Colonic mucosa (tissue), 4 donors: ENCODE results near the gene MACROD2. TPM values are rescaled to one million over a fixed set of nuclear protein-coding genes. Genes with fewer than 3 reads are reported as not detected.

Experiments
- DNase-seq: peaks from one replicate; pipeline ENCODE4 v3.0.0-alpha.2; 2020
- H3K27ac ChIP-seq: fragments of 200-600 bp; one replicate; pipeline ENCODE4 v1.8.0; 2021
- H3K27me3 ChIP-seq: fragments of 200-600 bp; one replicate; pipeline ENCODE4 v1.8.0; 2021
- H3K36me3 ChIP-seq: fragments of 200-600 bp; one replicate; pipeline ENCODE4 v1.8.0; 2021
- H3K4me1 ChIP-seq: fragments of 200-600 bp; one replicate; pipeline ENCODE4 v1.8.0; 2021; ENCODE audit warnings: mild to moderate bottlenecking
- H3K4me3 ChIP-seq: fragments of 200-600 bp; one replicate; pipeline ENCODE4 v1.8.0; 2021
- H3K9ac ChIP-seq, 2 donors: one replicate each; pipeline ENCODE4 v1.7.0; 2013; ENCODE audit warnings: control low read depth in 2 of 2, low read depth in 2 of 2, low read length in 2 of 2
- H3K9me3 ChIP-seq: fragments of 200-600 bp; one replicate; pipeline ENCODE4 v1.8.0; 2021
- intact Hi-C: fragments of 100-400 bp; cut with DNase I; formaldehyde crosslinking; loops from one replicate; pipeline ENCODE4 v1.14.1; 2022
- total RNA-seq, 2 donors: library from RNA; stranded (reverse); fragmentation: NEBNext Ultra II Directional in 1 of 2; extraction: Animal tissue kit (Norgen Biotek cat#: 25700) in 1 of 2; gene quantifications; one replicate each; pipeline ENCODE4 v1.2.1, GENCODE V29; 2021
- TF ChIP-seq, protein P1 (sequence below): fragments of 200-600 bp; IDR thresholded peaks from one replicate; pipeline ENCODE4 v1.8.0; 2022; ENCODE audit warnings: antibody characterized with exemption, mild to moderate bottlenecking
- donor health status: healthy.
- donor health status: DM: no; HTN: no; CAD: no.
- donor health status: DM: no; HTN: no; CAD: no.

MACROD2 gene
- total RNA-seq, 2 donors from 2014 or later = 3.2 to 3.3 TPM

DNA sequence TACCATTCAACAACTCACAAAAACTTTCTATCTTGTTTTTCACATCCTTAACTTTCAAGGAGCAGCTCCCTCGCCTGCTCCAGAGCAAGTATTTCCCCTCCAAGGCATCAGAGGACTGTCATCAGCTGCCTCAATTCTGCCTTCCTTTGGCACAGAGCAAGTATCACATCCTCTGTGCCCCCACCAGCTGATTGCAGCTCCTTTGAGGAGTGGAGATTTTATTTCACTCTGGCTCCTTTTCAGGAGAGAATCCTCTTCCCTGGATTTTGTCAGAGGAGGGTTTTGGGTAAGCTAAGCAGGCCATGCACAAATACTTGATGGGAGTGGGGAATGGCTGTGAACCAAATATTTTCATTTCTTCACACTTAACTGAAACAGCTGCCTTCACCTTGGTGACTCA lies 952.6 kb downstream of the MACROD2 start:
- no peaks in the 10 kb centered on the region for H3K9me3 ChIP-seq
- no peaks in the 10 kb centered on the region for H3K27me3 ChIP-seq
- H3K9ac ChIP-seq = no peak overlapping the region
- no peaks in the 10 kb centered on the region for H3K36me3 ChIP-seq
- no peak overlapping the region for H3K4me3 ChIP-seq
- TF ChIP-seq, protein P1, sequence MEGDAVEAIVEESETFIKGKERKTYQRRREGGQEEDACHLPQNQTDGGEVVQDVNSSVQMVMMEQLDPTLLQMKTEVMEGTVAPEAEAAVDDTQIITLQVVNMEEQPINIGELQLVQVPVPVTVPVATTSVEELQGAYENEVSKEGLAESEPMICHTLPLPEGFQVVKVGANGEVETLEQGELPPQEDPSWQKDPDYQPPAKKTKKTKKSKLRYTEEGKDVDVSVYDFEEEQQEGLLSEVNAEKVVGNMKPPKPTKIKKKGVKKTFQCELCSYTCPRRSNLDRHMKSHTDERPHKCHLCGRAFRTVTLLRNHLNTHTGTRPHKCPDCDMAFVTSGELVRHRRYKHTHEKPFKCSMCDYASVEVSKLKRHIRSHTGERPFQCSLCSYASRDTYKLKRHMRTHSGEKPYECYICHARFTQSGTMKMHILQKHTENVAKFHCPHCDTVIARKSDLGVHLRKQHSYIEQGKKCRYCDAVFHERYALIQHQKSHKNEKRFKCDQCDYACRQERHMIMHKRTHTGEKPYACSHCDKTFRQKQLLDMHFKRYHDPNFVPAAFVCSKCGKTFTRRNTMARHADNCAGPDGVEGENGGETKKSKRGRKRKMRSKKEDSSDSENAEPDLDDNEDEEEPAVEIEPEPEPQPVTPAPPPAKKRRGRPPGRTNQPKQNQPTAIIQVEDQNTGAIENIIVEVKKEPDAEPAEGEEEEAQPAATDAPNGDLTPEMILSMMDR = no peak
- H3K27ac ChIP-seq = no peak overlapping the region
- H3K4me1 ChIP-seq = no peaks in the 10 kb centered on the region
- no peak for DNase-seq
- intact Hi-C loops = no loop called here

DNA sequence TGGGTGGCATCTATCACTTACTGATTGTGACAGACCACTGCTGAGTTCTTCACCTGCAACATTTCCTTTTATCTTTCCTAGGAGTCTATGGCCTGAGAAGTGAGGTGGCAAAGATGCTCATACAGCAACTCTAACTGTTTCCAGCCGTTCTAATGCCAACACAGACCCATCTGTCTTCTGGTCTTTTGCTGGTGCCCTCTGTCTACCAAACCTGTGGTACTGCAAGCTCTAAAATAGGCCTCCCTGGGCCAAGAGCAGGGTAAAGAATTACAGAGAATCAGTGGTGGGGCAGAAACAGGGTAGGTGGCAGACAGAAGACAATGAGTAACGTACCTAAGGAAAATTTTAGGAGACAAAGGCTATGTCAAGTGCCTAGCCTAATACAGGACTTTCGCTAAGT lies 953.1 kb downstream of the MACROD2 start:
- TF ChIP-seq, protein P1 = no peak
- DNase-seq = no peak
- no peaks in the 10 kb centered on the region for H3K4me1 ChIP-seq
- no peak overlapping the region for H3K9ac ChIP-seq
- intact Hi-C loops = no loop called here
- H3K27ac ChIP-seq = no peak overlapping the region
- H3K27me3 ChIP-seq = no peaks in the 10 kb centered on the region
- H3K4me3 ChIP-seq = no peak overlapping the region
- no peaks in the 10 kb centered on the region for H3K9me3 ChIP-seq
- no peaks in the 10 kb centered on the region for H3K36me3 ChIP-seq

DNA sequence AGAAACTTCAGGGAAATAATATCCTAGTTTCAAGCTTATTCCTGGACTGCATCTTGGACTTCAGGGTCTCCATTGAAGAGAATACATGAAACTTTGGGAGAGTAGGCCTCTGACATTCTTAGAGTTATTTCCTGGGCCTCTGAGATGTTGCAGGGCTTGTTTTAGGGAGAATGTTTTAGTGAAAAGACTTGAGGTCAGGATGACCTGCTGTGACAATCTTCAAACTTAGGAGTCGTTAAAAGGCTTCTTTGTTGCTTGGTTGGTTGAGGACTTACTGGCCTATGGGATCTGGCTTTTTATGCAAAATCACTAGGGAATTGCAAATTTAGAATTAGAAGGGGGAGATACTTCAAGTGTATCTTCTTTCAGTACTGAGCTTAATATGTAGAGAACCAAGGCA lies 955.3 kb downstream of the MACROD2 start:
- no peak overlapping the region for H3K9ac ChIP-seq
- H3K27ac ChIP-seq = no peak overlapping the region
- H3K4me3 ChIP-seq = no peak overlapping the region
- no peak for DNase-seq
- TF ChIP-seq, protein P1 = no peak
- intact Hi-C loops = no loop called here
- no peaks in the 10 kb centered on the region for H3K4me1 ChIP-seq
- H3K36me3 ChIP-seq = no peaks in the 10 kb centered on the region
- no peaks in the 10 kb centered on the region for H3K27me3 ChIP-seq
- no peaks in the 10 kb centered on the region for H3K9me3 ChIP-seq

DNA sequence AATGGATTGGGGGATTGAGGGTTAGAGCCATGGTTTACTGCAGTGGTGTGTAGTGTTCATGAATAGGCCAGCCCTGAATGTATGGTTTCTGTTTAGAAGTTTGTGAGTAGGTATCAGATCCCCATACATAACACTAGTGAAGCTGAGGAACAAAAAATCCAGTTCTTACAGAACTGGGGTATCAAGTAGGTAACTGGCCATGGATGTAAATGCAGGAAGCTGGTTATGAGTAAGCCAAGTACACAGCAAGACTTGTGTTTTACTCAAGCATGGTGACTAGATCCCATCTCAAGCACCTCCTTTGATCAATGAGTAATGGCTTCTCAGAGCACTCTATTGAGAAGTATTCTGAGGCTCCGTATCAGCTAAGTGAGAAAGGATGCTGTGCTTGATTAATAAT lies 955.8 kb downstream of the MACROD2 start:
- H3K36me3 ChIP-seq = no peaks in the 10 kb centered on the region
- intact Hi-C loops = no loop called here
- H3K27ac ChIP-seq = no peak overlapping the region
- no peaks in the 10 kb centered on the region for H3K4me1 ChIP-seq
- DNase-seq = no peak
- TF ChIP-seq, protein P1 = no peak
- H3K9ac ChIP-seq = no peak overlapping the region
- H3K27me3 ChIP-seq = no peaks in the 10 kb centered on the region
- H3K4me3 ChIP-seq = no peak overlapping the region
- no peaks in the 10 kb centered on the region for H3K9me3 ChIP-seq

DNA sequence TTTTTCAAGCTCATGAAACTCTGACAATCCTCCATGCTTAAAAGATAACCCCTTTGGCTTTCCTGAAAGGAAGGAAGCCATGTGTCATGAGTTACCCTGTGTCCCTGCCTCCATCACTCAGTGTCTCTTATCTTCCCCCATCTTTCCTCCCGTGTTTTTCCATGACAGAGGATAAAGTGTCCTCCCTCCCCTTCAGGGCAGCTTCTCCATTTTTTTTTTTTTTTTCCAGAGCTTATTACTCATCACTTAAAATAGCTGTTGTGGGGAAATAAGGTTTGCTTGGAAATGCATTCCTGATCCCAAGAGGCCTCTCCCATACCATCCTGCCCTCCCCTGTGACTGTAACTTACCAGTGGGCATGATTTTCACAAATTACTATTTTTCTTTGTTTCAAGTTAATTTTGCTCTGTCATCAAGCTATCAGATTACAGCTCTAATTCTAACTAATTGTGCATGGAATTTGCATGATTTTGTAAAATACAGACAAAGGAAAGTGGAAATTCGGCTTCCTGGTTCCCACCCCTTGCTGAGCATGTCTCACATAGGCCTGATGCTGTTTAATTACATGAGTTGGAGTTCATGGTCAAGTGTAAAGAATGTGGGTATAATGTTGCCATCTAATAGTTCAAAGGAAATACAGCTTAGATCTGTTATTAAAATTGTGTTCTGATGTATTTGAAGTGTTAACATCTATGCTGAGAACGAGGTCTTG lies 956.5 kb downstream of the MACROD2 start:
- no peaks in the 10 kb centered on the region for H3K4me1 ChIP-seq
- no peaks in the 10 kb centered on the region for H3K27me3 ChIP-seq
- no peak overlapping the region for H3K9ac ChIP-seq
- no peaks in the 10 kb centered on the region for H3K36me3 ChIP-seq
- H3K27ac ChIP-seq = no peak overlapping the region
- no peak for DNase-seq
- H3K9me3 ChIP-seq = no peaks in the 10 kb centered on the region
- TF ChIP-seq, protein P1 = no peak
- intact Hi-C loops = no loop called here
- H3K4me3 ChIP-seq = no peak overlapping the region
